Endometrial microvascular endothelial cells (primary cell): ENCODE results near the gene TRPM3. TPM values are rescaled to one million over a fixed set of nuclear protein-coding genes. Genes with fewer than 3 reads are reported as not detected.

ENCODE experiments used
- in situ Hi-C: cut with HindIII; loops from 2 replicates; pipeline ENCODE4 v1.10.0; 2017; ENCODE audit warnings: low sequenced_read_pairs, low pct_unique_long_range_greater_than_20kb; ENCODE audit errors: inconsistent ontology term
- total RNA-seq: library from RNA; depleted of rRNA; stranded (reverse); fragments of >200 nt; gene quantifications from one replicate; pipeline ENCODE4 v1.2.3, GENCODE V29; 2015; ENCODE audit errors: inconsistent ontology term

Gene TRPM3
- total RNA-seq, 1 donor from 2014 or later: under 0.01 TPM

- in situ Hi-C loops: no loop called here
These were observed 556.7 kb downstream of the TRPM3 start for GRCh38 chr9:70564468-70565335.

- in situ Hi-C loops: no loop called here
These were observed 557.8 kb downstream of the TRPM3 start for GRCh38 chr9:70563431-70564204.

GRCh38 chr9:70563010-70563409, 558.4 kb downstream of the TRPM3 start:
- in situ Hi-C loops: no loop called here

- in situ Hi-C loops: no loop called here
These were observed 559.5 kb downstream of the TRPM3 start for GRCh38 chr9:70561786-70562395.

GRCh38 chr9:70561111-70561510, 560.3 kb downstream of the TRPM3 start:
- in situ Hi-C loops: no loop called here

GRCh38 chr9:70559102-70559501, 562.3 kb downstream of the TRPM3 start:
- in situ Hi-C loops: no loop called here

- in situ Hi-C loops: no loop called here
These were observed 563.6 kb downstream of the TRPM3 start for GRCh38 chr9:70557661-70558369.

GRCh38 chr9:70556771-70557170, 564.6 kb downstream of the TRPM3 start:
- in situ Hi-C loops: no loop called here

GRCh38 chr9:70554881-70555280, 566.5 kb downstream of the TRPM3 start:
- in situ Hi-C loops: no loop called here

GRCh38 chr9:70553707-70554673, 567.4 kb downstream of the TRPM3 start:
- in situ Hi-C loops: no loop called here

GRCh38 chr9:70552561-70552960, 568.9 kb downstream of the TRPM3 start:
- in situ Hi-C loops: no loop called here

GRCh38 chr9:70551801-70552200, 569.6 kb downstream of the TRPM3 start:
- in situ Hi-C loops: no loop called here

GRCh38 chr9:70551396-70551795, 570.0 kb downstream of the TRPM3 start:
- in situ Hi-C loops: no loop called here

- in situ Hi-C loops: no loop called here
These were observed 571.5 kb downstream of the TRPM3 start for GRCh38 chr9:70549926-70550325.

- in situ Hi-C loops: no loop called here
These were observed 579.0 kb downstream of the TRPM3 start for GRCh38 chr9:70542311-70542931.

- in situ Hi-C loops: no loop called here
These were observed 581.4 kb downstream of the TRPM3 start for GRCh38 chr9:70540016-70540415.

- in situ Hi-C loops: no loop called here
These were observed 581.9 kb downstream of the TRPM3 start for GRCh38 chr9:70539526-70539925.

GRCh38 chr9:70539001-70539400, 582.4 kb downstream of the TRPM3 start:
- in situ Hi-C loops: no loop called here
